GM23338 (cell line): ENCODE data around the gene CCDC188. TPM values are rescaled to one million over a fixed set of nuclear protein-coding genes. Genes with fewer than 3 reads are reported as not detected.

Experiments
- ATAC-seq: fragments of 200-7000 bp; cut with Tn5 transposase; 3 replicates; pipeline ENCODE4 v1.9.1; 2020
- DNase-seq: peaks from one replicate; pipeline ENCODE4 v3.0.0-alpha.2; 2015; ENCODE audit warnings: low spot score
- H2AFZ ChIP-seq: fragments of 200-600 bp; sonication (generic); 2 replicates; pipeline ENCODE4 v1.8.0; 2016; ENCODE audit warnings: antibody characterized with exemption, mild to moderate bottlenecking, moderate library complexity
- H3F3A ChIP-seq: fragments of 200-600 bp; sonication (generic); replicated peaks from 2 replicates; pipeline ENCODE4 v1.8.0; 2017; ENCODE audit warnings: antibody characterized with exemption, mixed run types, low read depth
- H3K27ac ChIP-seq: fragments of 200-600 bp; sonication (generic); 2 replicates; pipeline ENCODE4 v1.6.1; 2016; ENCODE audit warnings: low read depth
- H3K27me3 ChIP-seq: fragments of 200-600 bp; sonication (generic); 2 replicates; pipeline ENCODE4 v1.8.0; 2016; ENCODE audit warnings: mild to moderate bottlenecking, mixed run types, moderate library complexity; ENCODE audit not compliant: insufficient read depth
- H3K36me3 ChIP-seq: fragments of 200-600 bp; sonication (generic); 2 replicates; pipeline ENCODE4 v1.8.0; 2016; ENCODE audit warnings: mild to moderate bottlenecking; ENCODE audit not compliant: insufficient read depth
- H3K4me1 ChIP-seq: fragments of 200-600 bp; sonication (generic); 2 replicates; pipeline ENCODE4 v1.8.0; 2016; ENCODE audit warnings: mild to moderate bottlenecking, moderate library complexity; ENCODE audit not compliant: insufficient read depth
- H3K4me2 ChIP-seq: fragments of 200-600 bp; sonication (generic); 2 replicates; pipeline ENCODE4 v1.7.1; 2017; ENCODE audit warnings: mixed run types
- H3K4me3 ChIP-seq: fragments of 200-600 bp; sonication (generic); 2 replicates; pipeline ENCODE4 v1.6.1; 2016; ENCODE audit warnings: mixed run types
- H3K79me2 ChIP-seq: fragments of 200-600 bp; sonication (generic); replicated peaks from 2 replicates; pipeline ENCODE4 v1.8.0; 2017; ENCODE audit warnings: mild to moderate bottlenecking; ENCODE audit not compliant: insufficient read depth
- H3K9me2 ChIP-seq: fragments of 200-600 bp; sonication (generic); 2 replicates; pipeline ENCODE4 v1.8.0; 2017; ENCODE audit not compliant: insufficient read depth
- H4K20me1 ChIP-seq: fragments of 200-600 bp; sonication (generic); replicated peaks from 2 replicates; pipeline ENCODE4 v1.8.0; 2017; ENCODE audit warnings: mild to moderate bottlenecking; ENCODE audit not compliant: insufficient read depth
- H3K27ac Mint-ChIP-seq: 2 replicates; pipeline ENCODE4 v1.8.0; 2020; ENCODE audit warnings: inconsistent platforms, mild to moderate bottlenecking, moderate library complexity, mixed read lengths
- H3K27me3 Mint-ChIP-seq: 3 replicates; pipeline ENCODE4 v1.8.0; 2022; ENCODE audit warnings: low read depth, mild to moderate bottlenecking, moderate library complexity, mixed read lengths, inconsistent platforms; ENCODE audit not compliant: insufficient read depth, poor library complexity
- H3K36me3 Mint-ChIP-seq: 3 replicates; pipeline ENCODE4 v1.8.0; 2021; ENCODE audit warnings: low read depth, mild to moderate bottlenecking, inconsistent platforms, moderate library complexity, mixed read lengths
- H3K4me1 Mint-ChIP-seq: 3 replicates; pipeline ENCODE4 v1.8.0; 2020; ENCODE audit warnings: mild to moderate bottlenecking, inconsistent platforms, mixed read lengths
- H3K4me3 Mint-ChIP-seq: 3 replicates; pipeline ENCODE4 v1.8.0; 2021; ENCODE audit warnings: moderate library complexity, mild to moderate bottlenecking, inconsistent platforms, mixed read lengths
- H3K9me3 Mint-ChIP-seq: 3 replicates; pipeline ENCODE4 v1.8.0; 2020; ENCODE audit warnings: moderate library complexity, mild to moderate bottlenecking, inconsistent platforms, mixed read lengths
- CREB1 ChIP-seq: fragments of 250-450 bp; sonication (Bioruptor Pico); IDR thresholded peaks from 2 replicates; pipeline ENCODE4 v1.5.0; 2020; ENCODE audit warnings: low read depth, mild to moderate bottlenecking, moderate library complexity
- CTCF ChIP-seq, 2 experiments: fragments of 200-600 bp in 1 of 2; sonication (generic) in 1 of 2; conservative IDR thresholded peaks; 2 replicates each; pipeline versions ENCODE4 v1.5.1 to v1.6.1; 2016 to 2017; ENCODE audit warnings: antibody characterized with exemption in 2 of 2, low read depth in 2 of 2, mild to moderate bottlenecking in 2 of 2, moderate library complexity in 1 of 2
- ETS1 ChIP-seq: IDR thresholded peaks from 2 replicates; pipeline ENCODE4 v1.6.1; 2016; ENCODE audit warnings: antibody characterized with exemption
- EZH2 ChIP-seq: fragments of 200-600 bp; sonication (generic); IDR thresholded peaks from one replicate; pipeline ENCODE4 v1.8.0; 2017; ENCODE audit warnings: antibody characterized with exemption, mild to moderate bottlenecking, low read depth; ENCODE audit not compliant: unreplicated experiment
- EZH2phosphoT487 ChIP-seq: fragments of 200-600 bp; sonication (generic); IDR thresholded peaks from one replicate; pipeline ENCODE4 v1.8.1; 2018; ENCODE audit warnings: antibody characterized with exemption; ENCODE audit not compliant: unreplicated experiment
- NANOG ChIP-seq: IDR thresholded peaks from 2 replicates; pipeline ENCODE4 v1.6.1; 2016; ENCODE audit warnings: antibody characterized with exemption, borderline replicate concordance
- STAT1 ChIP-seq: IDR thresholded peaks from one replicate; pipeline ENCODE4 v1.6.1; 2016; ENCODE audit warnings: antibody characterized with exemption; ENCODE audit not compliant: unreplicated experiment
- ZNF331 ChIP-seq: fragments of 250-450 bp; sonication (Bioruptor Pico); IDR thresholded peaks from 2 replicates; pipeline ENCODE4 v1.5.0; 2020; ENCODE audit warnings: low read depth, mild to moderate bottlenecking, moderate library complexity
- ZNF462 ChIP-seq: fragments of 250-450 bp; sonication (Bioruptor Pico); IDR thresholded peaks from 2 replicates; pipeline ENCODE4 v1.5.0; 2020; ENCODE audit warnings: mild to moderate bottlenecking, moderate library complexity
- polyA plus RNA-seq: library from polyadenylated mRNA; unstranded; fragments of >200 nt; fragmentation: Nextera tagmentation; extraction: Ambion mirVana; gene quantifications from 2 replicates; pipeline ENCODE4 v1.2.1, GENCODE V29; 2016
- total RNA-seq: library from RNA; depleted of rRNA; stranded (reverse); fragments of >200 nt; shearing (Covaris generic); gene quantifications from 2 replicates; pipeline ENCODE4 v1.2.3, GENCODE V29; 2014
- TF ChIP-seq, protein P1 (sequence below): IDR thresholded peaks from one replicate; pipeline ENCODE4 v1.6.1; 2018; ENCODE audit warnings: antibody characterized with exemption; ENCODE audit not compliant: unreplicated experiment

Gene CCDC188
- total and polyA plus RNA-seq, 2 experiments from 2014 or later: not detected

- H3K27ac Mint-ChIP-seq: no peak overlapping the region
- TF ChIP-seq STAT1 (no peak), ETS1 (no peak), NANOG (no peak), ZNF331 (CRISPR knock-in tag) (no peak), ZNF462 (no peak), EZH2phosphoT487 (no peak), CTCF (conservative IDR thresholded peaks at IDR 0.05; ENCODE audit: low read depth in 2 of 2) (no peak), CREB1 (CRISPR knock-in tag) (no peak), EZH2 (no peak)
- TF ChIP-seq, protein P1, sequence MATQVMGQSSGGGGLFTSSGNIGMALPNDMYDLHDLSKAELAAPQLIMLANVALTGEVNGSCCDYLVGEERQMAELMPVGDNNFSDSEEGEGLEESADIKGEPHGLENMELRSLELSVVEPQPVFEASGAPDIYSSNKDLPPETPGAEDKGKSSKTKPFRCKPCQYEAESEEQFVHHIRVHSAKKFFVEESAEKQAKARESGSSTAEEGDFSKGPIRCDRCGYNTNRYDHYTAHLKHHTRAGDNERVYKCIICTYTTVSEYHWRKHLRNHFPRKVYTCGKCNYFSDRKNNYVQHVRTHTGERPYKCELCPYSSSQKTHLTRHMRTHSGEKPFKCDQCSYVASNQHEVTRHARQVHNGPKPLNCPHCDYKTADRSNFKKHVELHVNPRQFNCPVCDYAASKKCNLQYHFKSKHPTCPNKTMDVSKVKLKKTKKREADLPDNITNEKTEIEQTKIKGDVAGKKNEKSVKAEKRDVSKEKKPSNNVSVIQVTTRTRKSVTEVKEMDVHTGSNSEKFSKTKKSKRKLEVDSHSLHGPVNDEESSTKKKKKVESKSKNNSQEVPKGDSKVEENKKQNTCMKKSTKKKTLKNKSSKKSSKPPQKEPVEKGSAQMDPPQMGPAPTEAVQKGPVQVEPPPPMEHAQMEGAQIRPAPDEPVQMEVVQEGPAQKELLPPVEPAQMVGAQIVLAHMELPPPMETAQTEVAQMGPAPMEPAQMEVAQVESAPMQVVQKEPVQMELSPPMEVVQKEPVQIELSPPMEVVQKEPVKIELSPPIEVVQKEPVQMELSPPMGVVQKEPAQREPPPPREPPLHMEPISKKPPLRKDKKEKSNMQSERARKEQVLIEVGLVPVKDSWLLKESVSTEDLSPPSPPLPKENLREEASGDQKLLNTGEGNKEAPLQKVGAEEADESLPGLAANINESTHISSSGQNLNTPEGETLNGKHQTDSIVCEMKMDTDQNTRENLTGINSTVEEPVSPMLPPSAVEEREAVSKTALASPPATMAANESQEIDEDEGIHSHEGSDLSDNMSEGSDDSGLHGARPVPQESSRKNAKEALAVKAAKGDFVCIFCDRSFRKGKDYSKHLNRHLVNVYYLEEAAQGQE: no peak
- Histone ChIP-seq H3K4me2 (no peak overlapping the region), H3F3A (no peaks in the 10 kb centered on the region), H3K4me3 (no peak overlapping the region), H3K79me2 (peaks cover 9% of the 10 kb centered on the region; the same call in 1 of the 2 replicates), H3K36me3 (no peaks in the 10 kb centered on the region), H3K9me2 (no peaks in the 10 kb centered on the region), H2AFZ (no peak overlapping the region), H3K27me3 (no peaks in the 10 kb centered on the region), H4K20me1 (no peaks in the 10 kb centered on the region; the same call in 1 of the 2 replicates), H3K27ac (no peak overlapping the region), H3K4me1 (no peaks in the 10 kb centered on the region)
- no peaks in the 10 kb centered on the region for H3K36me3 Mint-ChIP-seq
- no peak overlapping the region for H3K4me3 Mint-ChIP-seq
- ATAC-seq (no peak), DNase-seq (no peak)
- no peaks in the 10 kb centered on the region for H3K9me3 Mint-ChIP-seq
- no peaks in the 10 kb centered on the region for H3K4me1 Mint-ChIP-seq
- peaks cover 7% of the 10 kb centered on the region for H3K27me3 Mint-ChIP-seq
Measured at GRCh38 chr22:20140521-20140964, 10.3 kb downstream of the CCDC188 start.
